ENCODE results near the gene RSRP1. TPM values are rescaled to one million over a fixed set of nuclear protein-coding genes. Genes with fewer than 3 reads are reported as not detected.

Gene RSRP1
- 11.3 and 52.8 TPM in 2 replicates for total RNA-seq (2016; rRNA removed; fragmentation: Illumina TruSeq; extraction: Trizol)
- 15.2 and 19.2 TPM in 2 replicates for total RNA-seq (2016; cell fraction: cytosol; rRNA removed; fragmentation: Illumina TruSeq; extraction: Trizol; ENCODE audit: low read depth)
- 13.4 and 49.0 TPM in 2 replicates for total RNA-seq (2016; cell fraction: insoluble cytoplasmic fraction; rRNA removed; fragmentation: Illumina TruSeq; extraction: Trizol)
- 5.7 and 7.6 TPM in 2 replicates for total RNA-seq (2016; cell fraction: membrane; rRNA removed; fragmentation: Illumina TruSeq; extraction: Trizol)
- total RNA-seq (2016; cell fraction: nucleus; rRNA removed; fragmentation: Illumina TruSeq; extraction: Trizol) = 132 and 140 TPM in 2 replicates
- 43.9 and 46.3 TPM in 2 replicates for polyA plus RNA-seq (2011; rRNA removed)
- polyA plus RNA-seq (2011; cell fraction: cytosol; rRNA removed) = 9.7 and 11.5 TPM in 2 replicates
- 254 and 258 TPM in 2 replicates for polyA plus RNA-seq (2011; cell fraction: nucleus; rRNA removed)
- 40.8 and 53.9 TPM in 2 replicates for polyA plus RNA-seq (2012)
- polyA plus RNA-seq (2016; cell fraction: cytosol; fragmentation: Illumina TruSeq; extraction: Trizol; ENCODE audit: low read depth) = 1.1 and 1.2 TPM in 2 replicates
- 8.3 and 10.7 TPM in 2 replicates for polyA plus RNA-seq (2016; cell fraction: insoluble cytoplasmic fraction; fragmentation: Illumina TruSeq; extraction: Trizol; ENCODE audit: low read depth)
- 1.9 and 2.6 TPM in 2 replicates for polyA plus RNA-seq (2016; cell fraction: membrane; fragmentation: Illumina TruSeq; extraction: Trizol; ENCODE audit: low read depth)
- 163 and 167 TPM in 2 replicates for polyA plus RNA-seq (2016; cell fraction: nucleus; fragmentation: Illumina TruSeq; extraction: Trizol; ENCODE audit: insufficient read depth, low read depth)
- 31.5 and 61.3 TPM in 2 replicates for polyA minus RNA-seq (2011; rRNA and poly(A)+ RNA removed; ENCODE audit: low replicate concordance)
- polyA minus RNA-seq (2011; cell fraction: cytosol; rRNA and poly(A)+ RNA removed) = 8.5 and 15.8 TPM in 2 replicates
- polyA minus RNA-seq (2011; cell fraction: nucleus; rRNA and poly(A)+ RNA removed) = 318 and 343 TPM in 2 replicates
- percentile 97 among the genes with signal in this experiment for Bru-seq, nascent RNA
- percentile 95 among the genes with signal in this experiment for BruChase-seq, experiment 1, labeled RNA remaining after a 6-hour chase
- BruChase-seq, experiment 2, labeled RNA remaining after a 2-hour chase = percentile 98 among the genes with signal in this experiment
- long read RNA-seq, experiment 1, partial matches to known transcripts = 2 of 5 reads
- long read RNA-seq, experiment 1, other reads (novel, unspliced or antisense) = 1 of 5 reads
- long read RNA-seq, experiment 2, partial matches to known transcripts = 6 of 12 reads
- long read RNA-seq, experiment 2, other reads (novel, unspliced or antisense) = 6 of 12 reads

GRCh38 chr1:25247024-25247828 lies at the start of gene RSRP1:
Gene RSRP1 (minus strand): TSS chr1:25247454. CDS start chr1:25246963, 491 bp downstream.
- H3K36me3 ChIP-seq (replicated peaks in 1 of 2; ENCODE audit: control insufficient read depth in 1 of 2, insufficient read depth in 2 of 2, low read length in 2 of 2) = peaks cover 4 to 28% of the 10 kb centered on the region in 2 experiments
- peak in 1 of 2 experiments; percentile 94; a peak in 1 of 4 replicates for TF ChIP-seq KLF16 (CRISPR knock-in tag; IDR thresholded peaks at IDR 0.05)
- TF ChIP-seq ZNF251 (CRISPR knock-in tag; IDR thresholded peaks at IDR 0.05) = no peak
- TF ChIP-seq ZBTB20 (CRISPR knock-in tag; IDR thresholded peaks at IDR 0.05; ENCODE audit: borderline replicate concordance, low read depth) = 0 out of 2 replicates have a peak, but pooled peaks have one; percentile 4
- no peak for TF ChIP-seq SAFB2 (CRISPR knock-in tag; IDR thresholded peaks at IDR 0.05; ENCODE audit: borderline replicate concordance, low read depth)
- no peak for TF ChIP-seq HINFP (CRISPR knock-in tag; IDR thresholded peaks at IDR 0.05; ENCODE audit: low read depth)
- no peak for TF ChIP-seq HOXA5 (CRISPR knock-in tag; IDR thresholded peaks at IDR 0.05)
- no peak for TF ChIP-seq NPAS2 (CRISPR knock-in tag; IDR thresholded peaks at IDR 0.05; ENCODE audit: borderline replicate concordance)
- TF ChIP-seq MXD3 (CRISPR knock-in tag; IDR thresholded peaks at IDR 0.05) = peak; percentile 83; the same call in 1 of the 2 replicates
- no peak; the same call in 1 of the 2 replicates for TF ChIP-seq ZFP37 (CRISPR knock-in tag; IDR thresholded peaks at IDR 0.05; ENCODE audit: borderline replicate concordance)
- peak; percentile 44; the same call in 1 of the 2 replicates for TF ChIP-seq NFYB (CRISPR knock-in tag; IDR thresholded peaks at IDR 0.05)
- TF ChIP-seq ZSCAN25 (CRISPR knock-in tag; IDR thresholded peaks at IDR 0.05) = peak; percentile 72
- 0 out of 2 replicates have a peak, but pooled peaks have one; percentile 35 for TF ChIP-seq ZNF672 (CRISPR knock-in tag; IDR thresholded peaks at IDR 0.05)
- TF ChIP-seq ZNF713 (CRISPR knock-in tag; IDR thresholded peaks at IDR 0.05) = no peak
- TF ChIP-seq EED (CRISPR knock-in tag; IDR thresholded peaks at IDR 0.05) = no peak
- TF ChIP-seq LCORL (IDR thresholded peaks at IDR 0.05) = no peak
- peak; percentile 42; the same call in 1 of the 2 replicates for TF ChIP-seq LCORL (CRISPR knock-in tag; IDR thresholded peaks at IDR 0.05)
- no peak for TF ChIP-seq ZNF101 (CRISPR knock-in tag; IDR thresholded peaks at IDR 0.05; ENCODE audit: borderline replicate concordance, low read depth)

More at GRCh38 chr1:25247024-25247828, at the start of gene RSRP1:
- TSS peak; percentile 87 for BruUV-seq (replicated peaks)
- H3K9me3 ChIP-seq (ENCODE audit: low read length) = no peaks in the 10 kb centered on the region
- ATAC-seq (peak; percentile 84), FAIRE-seq (peak; percentile 52), DNase-seq (ENCODE audit: low spot score) (peak; percentile 96)
- H3K4me3 ChIP-seq (replicated peaks in 1 of 3; ENCODE audit: insufficient read depth in 1 of 3, low read depth in 2 of 3, low read length in 3 of 3) = peak within 1 kb of the TSS; percentile 68 to 96 (median 93)
- H2AFZ ChIP-seq (ENCODE audit: low read length) = peak within 1 kb of the TSS; percentile 19
- in situ Hi-C loops (cut with HindIII; ENCODE audit: extremely low pct_ligation_motif_present, low pct_unique_long_range_greater_than_20kb) = no loop called here
- peak within 1 kb of the TSS; percentile 89 for H3K4me2 ChIP-seq (ENCODE audit: low read depth, low read length)
- no peaks in the 10 kb centered on the region; a peak in 1 of 5 replicates for H3K27me3 ChIP-seq (ENCODE audit: control insufficient read depth in 1 of 2, insufficient read depth in 2 of 2, low read length in 2 of 2)
- H3K27ac ChIP-seq (ENCODE audit: extremely low read length, insufficient read depth, low read length) = peak within 1 kb of the TSS; percentile 84
- ChIA-PET POLR2A (interaction anchor here (0.6 to 1.4 kb wide), 17 partner anchors 9 to 522 kb away, joined by 3 to 59 read pairs (median 3); partner anchors contain the start of genes LDLRAP1, SYF2 and TMEM50A), CTCF (ENCODE audit: low intra/inter-chr PET ratio, low total read pairs) (no interaction called here)
- intact Hi-C loops (cut with micrococcal nuclease; ENCODE audit: unreplicated experiment) = loop anchor here (5.0 kb wide), 1 partner anchor 90 kb away; the partner anchor contains the start of gene TMEM50A
- peaks cover 38% of the 10 kb centered on the region for H3K79me2 ChIP-seq (ENCODE audit: insufficient read depth, low read length)
- H3K4me1 ChIP-seq (ENCODE audit: insufficient read depth, low read length) = peaks cover 32% of the 10 kb centered on the region
- H4K20me1 ChIP-seq (ENCODE audit: insufficient read depth, low read length) = peaks cover 24% of the 10 kb centered on the region
- 1% methylated on average over 12 of the region's 79 CpGs for WGBS (ENCODE audit: low lambda C conversion rate)
- peak within 1 kb of the TSS; percentile 94 for H3K9ac ChIP-seq (ENCODE audit: insufficient read depth, low read depth, low read length)
